ENCODE measurements around the gene NBPF1. TPM values are rescaled to one million over a fixed set of nuclear protein-coding genes. Genes with fewer than 3 reads are reported as not detected.
"Not testable (repeated sequence)": the region's sequence is repeated elsewhere in the genome, so short reads cannot be mapped to it uniquely, and the experiment has no call there.

Gene NBPF1
- total RNA-seq, 2 experiments from 2014 or later = 15.0 to 15.9 TPM

DNA sequence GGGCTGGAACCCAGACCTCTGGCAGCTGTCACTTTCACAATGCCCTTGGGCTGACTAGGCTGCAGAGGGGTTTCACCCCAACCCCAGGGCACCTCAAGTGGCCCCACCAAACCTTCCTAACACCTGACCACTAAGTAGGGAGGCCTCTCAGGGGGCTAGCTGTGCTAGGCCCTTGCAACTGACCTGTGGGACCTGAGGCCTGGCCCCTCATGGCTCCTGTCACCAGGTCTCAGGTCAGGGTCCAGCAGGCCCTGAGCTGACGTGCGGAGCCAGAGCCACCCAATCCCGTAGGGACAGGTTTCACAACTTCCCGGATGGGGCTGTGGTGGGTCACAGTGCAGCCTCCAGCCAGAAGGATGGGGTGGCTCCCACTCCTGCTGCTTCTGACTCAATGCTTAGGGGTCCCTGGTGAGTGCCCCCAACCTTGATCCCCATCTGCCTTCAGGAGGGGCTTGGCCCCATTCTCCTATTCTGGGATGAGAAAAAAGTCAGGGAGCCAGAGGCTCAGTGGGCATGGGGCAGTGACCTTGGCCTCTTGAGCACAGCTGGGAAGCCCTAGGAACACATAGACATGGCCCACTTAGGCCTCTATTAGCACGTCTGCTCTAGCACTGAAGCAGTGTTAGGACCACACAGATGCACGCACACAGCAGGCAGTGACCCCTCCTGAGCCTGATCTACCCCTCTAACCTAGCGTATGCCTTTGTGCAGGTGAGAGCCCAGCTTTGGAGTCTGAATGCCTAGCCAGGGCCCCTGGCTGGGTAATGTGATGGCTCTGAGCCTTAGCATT, 32.1 kb upstream of the NBPF1 start:
- not testable (repeated sequence) for H3K27me3 ChIP-seq (ENCODE audit: control insufficient read depth in 1 of 2, insufficient read depth in 2 of 2, low read length in 2 of 2); H3K9me3 ChIP-seq (ENCODE audit: control insufficient read depth in 1 of 2, insufficient read depth in 1 of 2, low read length in 2 of 2); H3K4me3 Mint-ChIP-seq; H3K27me3 Mint-ChIP-seq; H3K27ac Mint-ChIP-seq; H3K4me1 Mint-ChIP-seq (ENCODE audit: low read depth); H3K9me3 Mint-ChIP-seq; ATAC-seq (ENCODE audit: poor library complexity); H3K36me3 ChIP-seq (ENCODE audit: insufficient read depth, low read length); H3K36me3 Mint-ChIP-seq (ENCODE audit: low read depth)
- intact Hi-C loops (cut with DNase I, micrococcal nuclease) = loop anchor here in 1 of 2 experiments (10.0 kb wide), 1 partner anchor 671 kb away; the partner anchor contains the start of gene ZBTB17
- Histone ChIP-seq H3K4me3 (ENCODE audit: low read length) (peak overlapping the region; percentile 62), H3K27ac (ENCODE audit: low read depth in 1 of 2, low read length in 2 of 2) (peak overlapping the region; percentile 84 to 89), H3K4me1 (ENCODE audit: insufficient read depth, low read length) (peaks cover 49% of the 10 kb centered on the region)
- DNase-seq = peak in 5 of 14 experiments; percentile 5 to 63 (median 46)
- ChIA-PET CTCF (interaction anchor here (1.3 kb wide), 2 partner anchors 20 to 62 kb away, joined by 3 to 5 read pairs; no protein-coding TSS in a partner anchor), POLR2A (interaction anchor here (1.2 to 1.3 kb wide), 6 partner anchors 20 to 793 kb away, joined by 4 to 9 read pairs (median 4); no protein-coding TSS in a partner anchor)

DNA sequence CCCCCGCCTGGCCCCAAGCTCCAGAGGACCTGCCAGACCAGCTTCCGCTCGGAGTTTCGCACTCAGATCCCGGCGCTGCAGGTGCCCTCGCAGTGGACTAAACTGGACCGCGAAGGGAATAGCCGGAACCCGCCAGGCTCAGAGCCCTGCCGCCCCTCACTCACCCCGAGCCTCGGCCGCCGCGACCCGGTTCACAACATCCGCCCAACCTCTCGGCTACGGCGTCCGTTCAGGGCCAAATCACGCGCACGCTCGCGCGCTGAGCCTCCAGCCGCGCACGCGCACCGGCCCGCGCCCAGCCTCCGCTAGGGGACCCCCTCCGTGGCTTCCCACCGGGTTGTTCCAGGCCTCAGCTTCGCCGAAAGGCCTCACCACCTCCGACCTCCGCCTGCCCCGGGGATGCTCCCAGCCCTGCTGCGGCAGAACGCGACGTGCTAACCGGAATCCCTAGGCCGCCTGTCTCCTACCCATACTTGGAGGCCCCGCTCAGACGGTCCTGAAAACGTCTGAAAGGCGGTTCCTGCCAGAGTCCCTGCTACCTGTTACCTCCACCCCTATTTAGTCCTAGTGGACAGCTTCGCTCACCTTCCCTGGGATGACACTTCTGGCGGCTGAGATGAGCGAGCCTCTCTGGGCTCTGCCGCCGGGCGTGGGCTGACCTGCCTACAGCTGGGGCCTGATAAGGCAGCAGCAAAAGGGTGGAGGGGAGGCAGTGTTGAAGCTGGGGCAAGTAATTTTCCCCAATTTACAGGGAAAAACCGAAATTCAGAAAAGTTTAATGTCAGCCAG, 31.3 kb upstream of the NBPF1 start:
- H3K9me3 ChIP-seq (ENCODE audit: control insufficient read depth in 1 of 2, insufficient read depth in 1 of 2, low read length in 2 of 2); H3K27me3 ChIP-seq (ENCODE audit: control insufficient read depth in 1 of 2, insufficient read depth in 2 of 2, low read length in 2 of 2); H3K36me3 ChIP-seq (ENCODE audit: insufficient read depth, low read length); H3K4me1 Mint-ChIP-seq (ENCODE audit: low read depth); H3K27me3 Mint-ChIP-seq; H3K9me3 Mint-ChIP-seq; H3K36me3 Mint-ChIP-seq (ENCODE audit: low read depth); H3K27ac Mint-ChIP-seq; H3K4me3 Mint-ChIP-seq: not testable (repeated sequence)
- Histone ChIP-seq H3K4me1 (ENCODE audit: insufficient read depth, low read length) (peaks cover 49% of the 10 kb centered on the region), H3K27ac (ENCODE audit: low read depth in 1 of 2, low read length in 2 of 2) (peak overlapping the region; percentile 84 to 89), H3K4me3 (ENCODE audit: low read length) (peak overlapping the region; percentile 62)
- ChIA-PET CTCF (interaction anchor here (0.9 to 1.3 kb wide), 3 partner anchors 20 to 63 kb away, joined by 3 to 5 read pairs (median 3); no protein-coding TSS in a partner anchor), POLR2A (interaction anchor here (0.6 to 1.3 kb wide), 17 partner anchors 9 to 794 kb away, joined by 3 to 9 read pairs (median 4); partner anchors contain the start of genes CROCC and NECAP2)
- intact Hi-C loops (cut with DNase I, micrococcal nuclease) = loop anchor here in 1 of 2 experiments (10.0 kb wide), 1 partner anchor 670 kb away; the partner anchor contains the start of gene ZBTB17
- TF ChIP-seq, protein P1, sequence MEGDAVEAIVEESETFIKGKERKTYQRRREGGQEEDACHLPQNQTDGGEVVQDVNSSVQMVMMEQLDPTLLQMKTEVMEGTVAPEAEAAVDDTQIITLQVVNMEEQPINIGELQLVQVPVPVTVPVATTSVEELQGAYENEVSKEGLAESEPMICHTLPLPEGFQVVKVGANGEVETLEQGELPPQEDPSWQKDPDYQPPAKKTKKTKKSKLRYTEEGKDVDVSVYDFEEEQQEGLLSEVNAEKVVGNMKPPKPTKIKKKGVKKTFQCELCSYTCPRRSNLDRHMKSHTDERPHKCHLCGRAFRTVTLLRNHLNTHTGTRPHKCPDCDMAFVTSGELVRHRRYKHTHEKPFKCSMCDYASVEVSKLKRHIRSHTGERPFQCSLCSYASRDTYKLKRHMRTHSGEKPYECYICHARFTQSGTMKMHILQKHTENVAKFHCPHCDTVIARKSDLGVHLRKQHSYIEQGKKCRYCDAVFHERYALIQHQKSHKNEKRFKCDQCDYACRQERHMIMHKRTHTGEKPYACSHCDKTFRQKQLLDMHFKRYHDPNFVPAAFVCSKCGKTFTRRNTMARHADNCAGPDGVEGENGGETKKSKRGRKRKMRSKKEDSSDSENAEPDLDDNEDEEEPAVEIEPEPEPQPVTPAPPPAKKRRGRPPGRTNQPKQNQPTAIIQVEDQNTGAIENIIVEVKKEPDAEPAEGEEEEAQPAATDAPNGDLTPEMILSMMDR (IDR thresholded peaks at IDR 0.05) = peak; percentile 77
- ATAC-seq (ENCODE audit: poor library complexity) (peak; percentile 83), DNase-seq (peak; percentile 96 to 100 (median 99))

DNA sequence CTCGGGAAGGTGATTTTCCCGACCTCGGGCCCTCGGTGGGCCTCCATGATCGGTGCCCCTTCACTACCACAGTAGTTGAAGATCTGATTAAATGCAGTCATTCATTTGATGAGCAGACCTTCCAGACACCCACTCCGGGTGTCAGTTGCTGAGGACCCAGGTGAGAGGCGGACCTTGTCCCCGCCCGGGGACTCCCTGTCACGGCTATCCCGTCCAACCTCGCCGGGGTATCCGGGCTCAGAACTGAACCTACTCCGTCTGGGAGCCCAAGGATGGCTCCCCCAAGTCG, 30.8 kb upstream of the NBPF1 start:
- Histone ChIP-seq H3K9me3 (ENCODE audit: control insufficient read depth in 1 of 2, insufficient read depth in 1 of 2, low read length in 2 of 2) (no peaks in the 10 kb centered on the region), H3K36me3 (ENCODE audit: insufficient read depth, low read length) (peaks cover 6% of the 10 kb centered on the region), H3K4me3 (ENCODE audit: low read length) (peak overlapping the region; percentile 62), H3K27ac (ENCODE audit: low read depth in 1 of 2, low read length in 2 of 2) (peak overlapping the region; percentile 84 to 89), H3K4me1 (ENCODE audit: insufficient read depth, low read length) (peaks cover 49% of the 10 kb centered on the region), H3K27me3 (ENCODE audit: control insufficient read depth in 1 of 2, insufficient read depth in 2 of 2, low read length in 2 of 2) (no peaks in the 10 kb centered on the region)
- Mint-ChIP-seq H3K36me3 (ENCODE audit: low read depth) (no peaks in the 10 kb centered on the region), H3K4me3 (no peak overlapping the region), H3K9me3 (no peaks in the 10 kb centered on the region), H3K27me3 (no peaks in the 10 kb centered on the region), H3K27ac (no peak overlapping the region), H3K4me1 (ENCODE audit: low read depth) (peaks cover 4% of the 10 kb centered on the region)
- ChIA-PET CTCF (interaction anchor here (0.9 to 1.3 kb wide), 3 partner anchors 19 to 63 kb away, joined by 3 to 5 read pairs (median 3); no protein-coding TSS in a partner anchor), POLR2A (interaction anchor here (0.6 to 1.3 kb wide), 16 partner anchors 9 to 794 kb away, joined by 3 to 9 read pairs (median 4); partner anchors contain the start of genes CROCC and NECAP2)
- ATAC-seq (ENCODE audit: poor library complexity) (peak; percentile 46), DNase-seq (no peak)
- intact Hi-C loops (cut with DNase I, micrococcal nuclease) = loop anchor here in 1 of 2 experiments (10.0 kb wide), 1 partner anchor 669 kb away; the partner anchor contains the start of gene ZBTB17
- TF ChIP-seq, protein P1 (IDR thresholded peaks at IDR 0.05) = no peak

DNA sequence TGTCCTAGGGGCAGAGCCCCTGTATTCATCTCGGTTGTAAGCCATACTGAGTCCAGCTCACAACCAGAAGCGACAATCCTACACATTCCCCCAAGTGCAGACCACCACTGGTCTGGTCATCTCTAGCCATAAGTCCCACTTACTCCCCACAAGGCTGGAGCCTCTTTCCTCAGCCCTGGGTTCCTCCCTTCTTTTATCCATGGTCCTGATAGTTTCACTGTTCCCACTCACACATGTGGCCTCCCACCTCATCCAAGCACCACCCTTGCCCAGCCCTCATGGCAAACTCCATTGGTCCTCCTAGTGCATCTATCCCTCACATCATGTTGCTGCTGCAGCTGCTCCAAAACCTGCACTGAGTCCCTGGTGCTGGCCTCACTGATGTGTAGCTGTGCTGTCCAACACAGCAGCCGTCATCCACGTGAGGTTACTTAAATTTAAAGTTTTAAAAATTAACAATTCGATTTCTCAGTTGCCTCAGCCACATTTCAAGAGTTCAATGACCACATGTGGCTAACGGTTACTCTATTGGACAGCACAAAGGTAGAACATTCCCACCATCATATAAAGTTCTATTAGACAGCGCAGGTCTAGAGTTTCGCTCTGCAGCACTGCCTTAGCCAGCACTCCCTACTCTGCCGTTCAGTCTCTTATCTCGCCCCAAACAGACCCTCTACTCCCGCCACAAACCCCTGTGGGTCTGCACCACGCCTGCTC, 30.3 kb upstream of the NBPF1 start:
- not testable (repeated sequence) for H3K4me3 Mint-ChIP-seq
- CTCF ChIA-PET = interaction anchor here (1.3 kb wide), 2 partner anchors 18 to 64 kb away, joined by 3 to 5 read pairs; no protein-coding TSS in a partner anchor

More for the DNA sequence above, 30.3 kb upstream of the NBPF1 start:
- not testable (repeated sequence) for H3K27ac Mint-ChIP-seq; H3K9me3 ChIP-seq (ENCODE audit: control insufficient read depth in 1 of 2, insufficient read depth in 1 of 2, low read length in 2 of 2); H3K27me3 Mint-ChIP-seq; H3K36me3 ChIP-seq (ENCODE audit: insufficient read depth, low read length); H3K27me3 ChIP-seq (ENCODE audit: control insufficient read depth in 1 of 2, insufficient read depth in 2 of 2, low read length in 2 of 2); H3K9me3 Mint-ChIP-seq; H3K4me1 Mint-ChIP-seq (ENCODE audit: low read depth); H3K36me3 Mint-ChIP-seq (ENCODE audit: low read depth)
- intact Hi-C loops (cut with DNase I, micrococcal nuclease) = loop anchor here in 1 of 2 experiments (10.0 kb wide), 1 partner anchor 669 kb away; the partner anchor contains the start of gene ZBTB17
- DNase-seq = peak in 6 of 14 experiments; percentile 2 to 49 (median 26)
- ATAC-seq (ENCODE audit: poor library complexity) = peak; percentile 3
- H3K4me1 ChIP-seq (ENCODE audit: insufficient read depth, low read length) = peaks cover 49% of the 10 kb centered on the region
- H3K4me3 ChIP-seq (ENCODE audit: low read length) = peak overlapping the region; percentile 62
- POLR2A ChIA-PET = interaction anchor here (0.6 to 1.3 kb wide), 16 partner anchors 8 to 795 kb away, joined by 3 to 9 read pairs (median 4); partner anchors contain the start of genes CROCC and NECAP2
- H3K27ac ChIP-seq (ENCODE audit: low read depth in 1 of 2, low read length in 2 of 2) = peak overlapping the region; percentile 84 to 89
